Neural crest cell (in vitro differentiated cells): ENCODE measurements around the gene SEMA3A. TPM values are rescaled to one million over a fixed set of nuclear protein-coding genes. Genes with fewer than 3 reads are reported as not detected.

Experiments
- DNase-seq: peaks from one replicate; pipeline ENCODE4 v3.0.0; 2021; ENCODE audit warnings: low read depth, mixed read lengths, low spot score
- H3K27ac Mint-ChIP-seq: one replicate; pipeline ENCODE4 v1.8.0; 2021; ENCODE audit warnings: mild to moderate bottlenecking, mixed read lengths; ENCODE audit not compliant: unreplicated experiment
- H3K27me3 Mint-ChIP-seq: 2 replicates; pipeline ENCODE4 v1.8.0; 2021; ENCODE audit warnings: low read depth, mild to moderate bottlenecking, mixed read lengths
- H3K36me3 Mint-ChIP-seq: 2 replicates; pipeline ENCODE4 v1.8.0; 2021; ENCODE audit warnings: low read depth, mild to moderate bottlenecking, mixed read lengths
- H3K4me1 Mint-ChIP-seq: 2 replicates; pipeline ENCODE4 v1.8.0; 2021; ENCODE audit warnings: mixed read lengths
- H3K4me3 Mint-ChIP-seq: one replicate; pipeline ENCODE4 v1.8.0; 2021; ENCODE audit warnings: mild to moderate bottlenecking, mixed read lengths
- H3K9me3 Mint-ChIP-seq: 2 replicates; pipeline ENCODE4 v1.8.0; 2021; ENCODE audit warnings: mixed read lengths
- CTCF ChIP-seq: fragments of 200-600 bp; sonication (generic); conservative IDR thresholded peaks from 2 replicates; pipeline ENCODE4 v1.5.0; 2021; ENCODE audit warnings: antibody characterized with exemption, mild to moderate bottlenecking
- total RNA-seq: library from RNA; stranded (reverse); gene quantifications from 2 replicates; pipeline ENCODE4 v1.2.1, GENCODE V29; 2021

The SEMA3A gene
- total RNA-seq, 1 donor from 2014 or later: 24.7 TPM

- H3K9me3 Mint-ChIP-seq: no peaks in the 10 kb centered on the region
- H3K4me1 Mint-ChIP-seq: peaks cover 4% of the 10 kb centered on the region
- no peaks in the 10 kb centered on the region for H3K27me3 Mint-ChIP-seq
- H3K4me3 Mint-ChIP-seq: no peak overlapping the region
- DNase-seq: no peak
- H3K27ac Mint-ChIP-seq: no peak overlapping the region
- H3K36me3 Mint-ChIP-seq: no peaks in the 10 kb centered on the region
- peak; percentile 30 for TF ChIP-seq CTCF
Measured at GRCh38 chr7:84232646-84233045, 38.1 kb upstream of the SEMA3A start.

DNA sequence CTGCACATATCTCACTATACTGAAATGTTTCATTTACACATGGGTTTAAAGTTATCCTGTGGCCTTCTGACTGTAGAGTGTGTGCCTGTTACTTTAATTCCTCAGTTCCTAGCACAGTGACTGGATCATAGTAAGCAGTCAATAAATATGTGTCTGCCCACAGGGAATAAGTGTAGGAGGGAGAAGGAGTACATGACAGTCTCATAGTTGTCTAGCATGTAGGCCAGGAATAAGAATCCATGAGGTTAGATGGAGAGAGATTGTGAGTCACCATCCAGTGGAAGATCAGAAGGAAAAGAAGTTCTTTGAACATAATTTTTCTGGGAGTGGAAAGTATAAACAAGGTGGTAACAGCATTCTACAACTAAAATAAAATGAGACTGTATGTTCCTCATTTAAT lies 36.6 kb upstream of the SEMA3A start:
- peaks cover 4% of the 10 kb centered on the region for H3K4me1 Mint-ChIP-seq
- no peak overlapping the region for H3K27ac Mint-ChIP-seq
- no peaks in the 10 kb centered on the region for H3K27me3 Mint-ChIP-seq
- H3K4me3 Mint-ChIP-seq: no peak overlapping the region
- no peaks in the 10 kb centered on the region for H3K9me3 Mint-ChIP-seq
- no peak for DNase-seq
- TF ChIP-seq CTCF: no peak
- H3K36me3 Mint-ChIP-seq: no peaks in the 10 kb centered on the region

DNA sequence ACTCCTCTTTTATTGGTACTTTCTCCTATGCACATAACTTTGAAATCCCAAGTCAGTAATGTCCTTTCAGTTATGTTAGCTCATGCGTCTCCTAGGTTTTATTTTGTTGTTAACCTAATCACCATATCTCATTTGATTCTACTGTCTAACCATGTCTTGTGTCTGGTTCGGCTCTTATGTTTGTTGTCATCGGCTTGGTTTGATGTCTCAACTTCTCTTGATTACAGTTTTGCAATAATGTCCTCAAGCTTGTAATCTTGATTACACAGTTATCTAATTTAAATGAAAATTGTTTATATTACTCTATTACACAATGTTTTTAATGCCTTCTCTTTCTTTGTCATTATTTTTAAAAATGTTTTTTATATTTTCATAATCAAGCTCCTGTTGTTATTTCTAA lies 35.9 kb upstream of the SEMA3A start:
- H3K4me3 Mint-ChIP-seq: no peak overlapping the region
- H3K4me1 Mint-ChIP-seq: peaks cover 4% of the 10 kb centered on the region
- H3K36me3 Mint-ChIP-seq: no peaks in the 10 kb centered on the region
- no peaks in the 10 kb centered on the region for H3K9me3 Mint-ChIP-seq
- no peaks in the 10 kb centered on the region for H3K27me3 Mint-ChIP-seq
- H3K27ac Mint-ChIP-seq: no peak overlapping the region
- DNase-seq: no peak
- TF ChIP-seq CTCF: no peak

GRCh38 chr7:84228526-84228925 lies 33.9 kb upstream of the SEMA3A start:
- TF ChIP-seq CTCF: no peak
- Mint-ChIP-seq H3K36me3 (no peaks in the 10 kb centered on the region), H3K27me3 (no peaks in the 10 kb centered on the region), H3K4me1 (peaks cover 4% of the 10 kb centered on the region), H3K4me3 (no peak overlapping the region), H3K27ac (no peak overlapping the region), H3K9me3 (no peaks in the 10 kb centered on the region)
- DNase-seq: no peak

DNA sequence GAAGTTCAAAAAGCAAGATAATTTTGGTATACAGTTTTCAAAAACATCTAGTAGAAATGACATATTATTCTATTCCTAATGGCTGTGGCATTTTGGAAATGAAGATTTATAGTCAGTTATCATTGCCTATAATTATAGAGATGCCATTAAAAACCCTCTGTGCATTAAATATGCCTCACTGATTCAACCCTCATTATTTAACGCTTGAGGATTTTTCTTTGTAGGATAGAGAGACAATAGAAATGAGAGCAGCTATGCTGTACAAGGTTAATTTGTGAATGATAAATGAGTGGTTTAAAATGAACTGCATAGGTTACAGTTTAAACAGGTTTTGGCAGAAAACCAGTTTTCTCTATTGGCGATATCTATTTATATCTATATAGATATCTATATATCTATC lies 32.2 kb upstream of the SEMA3A start:
- Mint-ChIP-seq H3K36me3 (no peaks in the 10 kb centered on the region), H3K27ac (no peak overlapping the region), H3K27me3 (no peaks in the 10 kb centered on the region), H3K4me1 (peaks cover 4% of the 10 kb centered on the region), H3K9me3 (no peaks in the 10 kb centered on the region), H3K4me3 (no peak overlapping the region)
- TF ChIP-seq CTCF: no peak
- no peak for DNase-seq

- peaks cover 12% of the 10 kb centered on the region for H3K9me3 Mint-ChIP-seq
- peaks cover 4% of the 10 kb centered on the region for H3K36me3 Mint-ChIP-seq
- TF ChIP-seq CTCF: no peak
- DNase-seq: no peak
- H3K27ac Mint-ChIP-seq: no peak overlapping the region
- H3K27me3 Mint-ChIP-seq: no peaks in the 10 kb centered on the region
- H3K4me3 Mint-ChIP-seq: no peak overlapping the region
- no peaks in the 10 kb centered on the region for H3K4me1 Mint-ChIP-seq
Measured at GRCh38 chr7:84224505-84224904, 29.9 kb upstream of the SEMA3A start.
